ENCODE results near the gene FANCD2.
"Not testable (repeated sequence)": the region's sequence is repeated elsewhere in the genome, so short reads cannot be mapped to it uniquely, and the experiment has no call there.

The FANCD2 gene

GRCh38 chr3:10012106-10012505 lies 14.1 kb upstream of the FANCD2 start:
- DNase-seq (ENCODE audit: low spot score), result no peak
- in situ Hi-C loops (cut with MboI; ENCODE audit: low sequenced_read_pairs, unreplicated experiment), result no loop called here
- TF ChIP-seq CTCF (IDR thresholded peaks at IDR 0.05; ENCODE audit: borderline replicate concordance, control extremely low read depth, extremely low read depth, insufficient read depth, missing control alignments), result no peak

GRCh38 chr3:10015461-10015904 lies 10.8 kb upstream of the FANCD2 start:
- in situ Hi-C loops (cut with MboI; ENCODE audit: low sequenced_read_pairs, unreplicated experiment), result no loop called here
- no peak for DNase-seq (ENCODE audit: low spot score)
- no peak for TF ChIP-seq CTCF (IDR thresholded peaks at IDR 0.05; ENCODE audit: borderline replicate concordance, control extremely low read depth, extremely low read depth, insufficient read depth, missing control alignments)

GRCh38 chr3:10017636-10018292 lies 8.5 kb upstream of the FANCD2 start:
- no peak for TF ChIP-seq CTCF (IDR thresholded peaks at IDR 0.05; ENCODE audit: borderline replicate concordance, control extremely low read depth, extremely low read depth, insufficient read depth, missing control alignments)
- in situ Hi-C loops (cut with MboI; ENCODE audit: low sequenced_read_pairs, unreplicated experiment), result no loop called here
- DNase-seq (ENCODE audit: low spot score), result no peak

GRCh38 chr3:10018806-10019205 lies 7.4 kb upstream of the FANCD2 start:
- in situ Hi-C loops (cut with MboI; ENCODE audit: low sequenced_read_pairs, unreplicated experiment); DNase-seq (ENCODE audit: low spot score): not testable (repeated sequence)

GRCh38 chr3:10019326-10019725 lies 6.9 kb upstream of the FANCD2 start:
- in situ Hi-C loops (cut with MboI; ENCODE audit: low sequenced_read_pairs, unreplicated experiment), result no loop called here
- no peak for TF ChIP-seq CTCF (IDR thresholded peaks at IDR 0.05; ENCODE audit: borderline replicate concordance, control extremely low read depth, extremely low read depth, insufficient read depth, missing control alignments)
- DNase-seq (ENCODE audit: low spot score), result no peak

GRCh38 chr3:10021856-10022775 lies 4.1 kb upstream of the FANCD2 start:
- TF ChIP-seq CTCF (IDR thresholded peaks at IDR 0.05; ENCODE audit: borderline replicate concordance, control extremely low read depth, extremely low read depth, insufficient read depth, missing control alignments), result no peak
- DNase-seq (ENCODE audit: low spot score), result no peak
- in situ Hi-C loops (cut with MboI; ENCODE audit: low sequenced_read_pairs, unreplicated experiment), result no loop called here
